Gastroesophageal sphincter (tissue), 4 donors: ENCODE data around the gene FOXK1. TPM values are rescaled to one million over a fixed set of nuclear protein-coding genes. Genes with fewer than 3 reads are reported as not detected.

Source experiments
- ATAC-seq: fragments of 150-250 bp; one replicate; pipeline ENCODE4 v1.9.1; 2016; ENCODE audit warnings: mild to moderate bottlenecking, moderate library complexity
- H3K27ac ChIP-seq, 4 donors: fragments of 200-600 bp; sonication (generic) in 3 of 4; 1 replicate in 3 of 4; 2 replicates in 1 of 4; pipeline ENCODE4 v1.5.1; 2016 to 2019
- H3K27me3 ChIP-seq: fragments of 200-600 bp; sonication (generic); one replicate; pipeline ENCODE4 v1.5.1; 2019
- H3K36me3 ChIP-seq, 2 donors: fragments of 200-600 bp; sonication (generic); one replicate each; pipeline ENCODE4 v1.5.1; 2019; ENCODE audit warnings: control low read depth in 1 of 2
- H3K4me1 ChIP-seq, 3 donors: fragments of 200-600 bp; sonication (generic); 1 replicate in 2 of 3; 2 replicates in 1 of 3; pipeline ENCODE4 v1.5.1; 2016 to 2019; ENCODE audit warnings: control low read depth in 2 of 3
- H3K4me3 ChIP-seq, 2 donors: fragments of 200-600 bp; sonication (generic); one replicate each; pipeline ENCODE4 v1.5.1; 2019; ENCODE audit warnings: mild to moderate bottlenecking in 1 of 2, moderate library complexity in 1 of 2
- H3K9me3 ChIP-seq, 3 donors: fragments of 200-600 bp; sonication (generic); one replicate each; pipeline ENCODE4 v1.5.1; 2017 to 2019; ENCODE audit warnings: control low read depth in 2 of 3
- EP300 ChIP-seq: sonication (generic); formaldehyde crosslinking; IDR thresholded peaks from one replicate; pipeline ENCODE4 v1.6.1; 2017; ENCODE audit warnings: antibody characterized with exemption, mild to moderate bottlenecking
- POLR2A ChIP-seq, 2 donors: fragments of 450-650 bp; IDR thresholded peaks; one replicate each; pipeline ENCODE4 v1.6.1; 2017; ENCODE audit warnings: antibody characterized with exemption in 2 of 2, mild to moderate bottlenecking in 2 of 2, moderate library complexity in 1 of 2
- POLR2AphosphoS5 ChIP-seq: sonication (generic); formaldehyde crosslinking; IDR thresholded peaks from one replicate; pipeline ENCODE4 v1.6.1; 2017; ENCODE audit warnings: antibody characterized with exemption
- WGBS, 2 donors: methylation state at CpG; one replicate each; pipeline ENCODE4 v1.1.5; 2018; ENCODE audit warnings: low coverage in 1 of 2; 5-methylcytosine and 5-hydroxymethylcytosine counted together
- total RNA-seq, 4 donors: library from RNA; depleted of rRNA; stranded (reverse); fragments of >200 nt; gene quantifications; one replicate each; pipeline ENCODE4 v1.1.0, GENCODE V29; 2016
- TF ChIP-seq, protein P1 (sequence below), 4 experiments: fragments of 200-600 bp in 2 of 4; fragments of 450-650 bp in 2 of 4; sonication (generic) in 1 of 4; IDR thresholded peaks; one replicate each; pipeline ENCODE4 v1.5.1; 2017 to 2019; ENCODE audit warnings: antibody characterized with exemption in 4 of 4, mild to moderate bottlenecking in 2 of 4, moderate library complexity in 2 of 4

FOXK1 gene
- total RNA-seq, 4 donors from 2014 or later = 28.5 to 45.2 (median 30.0) TPM

DNA sequence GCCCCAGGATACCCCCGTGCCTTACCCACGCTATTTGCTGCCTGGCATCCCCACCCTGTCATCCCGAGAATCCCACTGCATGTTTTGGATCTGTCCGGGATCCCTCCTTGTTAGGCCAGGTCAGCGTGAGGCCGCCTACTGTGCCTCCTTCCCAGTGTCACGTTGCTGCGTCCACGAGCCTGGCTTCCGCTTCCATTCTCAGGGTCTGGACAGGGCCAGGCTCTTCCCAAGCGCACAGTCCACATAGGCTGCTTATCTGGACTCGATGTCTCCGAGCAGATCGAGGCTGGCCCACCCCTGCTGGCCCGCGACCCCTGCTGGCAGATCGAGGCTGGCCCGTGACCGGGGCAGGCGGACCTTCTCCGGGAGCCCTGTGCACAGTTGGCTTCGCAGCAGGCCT lies 27.1 kb downstream of the FOXK1 start:
- H3K4me1 ChIP-seq = peaks cover 0 to 62% (median 23%) of the 10 kb centered on the region in 3 donors
- WGBS, 2 donors = 79 to 89% methylated on average over 5 to 11 of the region's 22 CpGs

DNA sequence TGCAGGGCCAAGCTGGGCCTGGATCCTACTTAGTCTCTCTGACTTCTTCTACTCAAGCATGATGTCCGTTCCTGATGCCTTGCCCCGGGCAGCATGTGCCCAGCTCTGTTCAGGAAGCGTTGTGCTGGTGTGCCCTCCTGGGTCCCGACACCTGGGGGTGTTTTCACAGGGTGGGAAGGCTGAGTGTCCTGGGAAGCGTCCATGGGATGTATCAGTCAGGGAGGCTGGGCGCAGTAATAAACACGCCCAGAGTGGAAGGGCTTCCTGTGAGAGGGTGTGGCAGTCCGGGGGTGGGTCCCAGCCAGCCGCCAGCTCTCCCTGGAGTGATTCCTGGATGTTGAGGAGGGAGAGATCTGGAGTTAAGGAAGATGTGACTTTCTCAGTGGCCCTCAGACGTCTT lies 29.0 kb downstream of the FOXK1 start:
- Histone ChIP-seq H3K9me3 (no peaks in the 10 kb centered on the region), H3K27me3 (no peaks in the 10 kb centered on the region), H3K4me1 (peaks cover 0 to 63% (median 33%) of the 10 kb centered on the region in 3 donors), H3K27ac (no peak overlapping the region), H3K4me3 (no peak overlapping the region), H3K36me3 (peaks cover 0 to 6% of the 10 kb centered on the region in 2 donors)
- 75% methylated on average over 1 of the region's 10 CpGs; no CpG with 5 or more reads in 1 of the 2 donors for WGBS, 2 donors
- TF ChIP-seq EP300 (no peak), POLR2AphosphoS5 (no peak), POLR2A (IDR thresholded peaks at IDR 0.05) (no peak)
- TF ChIP-seq, protein P1, sequence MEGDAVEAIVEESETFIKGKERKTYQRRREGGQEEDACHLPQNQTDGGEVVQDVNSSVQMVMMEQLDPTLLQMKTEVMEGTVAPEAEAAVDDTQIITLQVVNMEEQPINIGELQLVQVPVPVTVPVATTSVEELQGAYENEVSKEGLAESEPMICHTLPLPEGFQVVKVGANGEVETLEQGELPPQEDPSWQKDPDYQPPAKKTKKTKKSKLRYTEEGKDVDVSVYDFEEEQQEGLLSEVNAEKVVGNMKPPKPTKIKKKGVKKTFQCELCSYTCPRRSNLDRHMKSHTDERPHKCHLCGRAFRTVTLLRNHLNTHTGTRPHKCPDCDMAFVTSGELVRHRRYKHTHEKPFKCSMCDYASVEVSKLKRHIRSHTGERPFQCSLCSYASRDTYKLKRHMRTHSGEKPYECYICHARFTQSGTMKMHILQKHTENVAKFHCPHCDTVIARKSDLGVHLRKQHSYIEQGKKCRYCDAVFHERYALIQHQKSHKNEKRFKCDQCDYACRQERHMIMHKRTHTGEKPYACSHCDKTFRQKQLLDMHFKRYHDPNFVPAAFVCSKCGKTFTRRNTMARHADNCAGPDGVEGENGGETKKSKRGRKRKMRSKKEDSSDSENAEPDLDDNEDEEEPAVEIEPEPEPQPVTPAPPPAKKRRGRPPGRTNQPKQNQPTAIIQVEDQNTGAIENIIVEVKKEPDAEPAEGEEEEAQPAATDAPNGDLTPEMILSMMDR (IDR thresholded peaks at IDR 0.05) = no peak
- ATAC-seq = no peak

More for the DNA sequence above, 27.1 kb downstream of the FOXK1 start:
- Histone ChIP-seq H3K9me3 (no peaks in the 10 kb centered on the region), H3K36me3 (peaks cover 0 to 6% of the 10 kb centered on the region in 2 donors), H3K4me3 (no peak overlapping the region), H3K27ac (no peak overlapping the region), H3K27me3 (no peaks in the 10 kb centered on the region)
- ATAC-seq = no peak
- no peak for TF ChIP-seq POLR2AphosphoS5

DNA sequence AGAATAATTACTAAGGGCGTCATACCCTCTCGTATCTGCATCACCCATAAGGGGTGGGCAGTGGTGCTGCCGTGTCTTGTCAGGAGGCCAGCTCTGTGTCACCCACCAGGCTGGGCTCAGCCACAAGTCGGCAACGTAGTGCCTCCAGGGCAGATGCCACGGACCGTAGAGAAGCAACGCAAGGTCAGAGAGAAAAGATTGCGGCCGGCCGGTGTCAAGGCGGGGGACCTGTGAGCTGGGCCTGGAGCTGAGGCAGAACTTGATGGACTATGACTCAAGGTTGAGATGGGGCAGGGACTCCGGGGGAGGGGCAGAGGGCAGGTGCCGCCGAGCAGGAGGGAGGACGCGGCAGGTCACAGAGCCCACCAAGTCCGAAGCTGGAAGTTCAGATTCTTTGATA lies 29.5 kb downstream of the FOXK1 start:
- Histone ChIP-seq H3K4me3 (no peak overlapping the region), H3K4me1 (peaks cover 0 to 63% (median 31%) of the 10 kb centered on the region in 3 donors), H3K27ac (no peak overlapping the region), H3K9me3 (no peaks in the 10 kb centered on the region), H3K36me3 (peaks cover 0 to 6% of the 10 kb centered on the region in 2 donors), H3K27me3 (no peaks in the 10 kb centered on the region)
- 93 to 97% methylated on average over 12 to 13 of the region's 18 CpGs for WGBS, 2 donors
- no peak for ATAC-seq
- TF ChIP-seq POLR2A (IDR thresholded peaks at IDR 0.05) (no peak), POLR2AphosphoS5 (no peak), EP300 (no peak)
- TF ChIP-seq, protein P1 (IDR thresholded peaks at IDR 0.05) = no peak

DNA sequence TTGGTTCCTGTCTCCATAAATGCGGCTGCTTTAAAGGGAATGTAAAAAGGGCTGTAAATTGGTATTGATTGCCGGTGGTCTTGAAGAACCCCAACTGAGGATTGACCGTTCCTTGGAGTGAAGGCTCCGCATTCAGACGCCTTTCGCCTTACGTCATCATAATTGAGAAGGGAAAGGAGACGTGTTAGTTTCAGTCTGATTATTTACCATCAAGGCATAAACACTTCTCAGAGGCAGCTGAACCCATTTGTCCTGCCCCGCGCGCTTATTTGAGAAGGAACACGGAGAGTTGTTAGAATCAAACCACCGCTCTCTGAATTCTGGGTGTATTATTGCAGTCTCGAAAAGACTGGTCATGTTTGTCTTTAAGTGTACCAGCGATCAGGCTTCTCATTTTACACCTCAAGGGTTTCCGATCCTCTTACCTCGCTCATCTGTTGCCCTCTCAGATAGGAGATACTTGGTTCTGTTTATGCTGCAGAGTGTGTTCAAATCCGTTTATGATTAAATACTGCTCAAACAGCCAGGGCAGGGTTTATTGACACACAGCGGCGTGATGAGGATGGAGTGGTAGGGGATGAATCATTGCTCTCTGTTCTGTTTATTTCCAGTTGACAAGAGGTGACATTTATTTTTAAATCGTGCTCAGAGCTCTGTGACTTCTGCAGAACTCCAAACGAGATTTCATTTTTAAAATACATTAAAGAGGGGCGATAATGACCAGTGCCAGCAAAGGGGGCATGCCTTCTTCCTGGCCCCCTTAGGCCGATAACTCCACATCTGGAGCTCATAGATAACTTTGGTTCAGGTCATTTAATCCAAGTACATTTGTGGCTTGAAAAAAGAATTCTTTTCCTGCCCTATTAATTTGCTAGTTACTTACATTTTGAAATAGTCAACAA lies 30.4 kb downstream of the FOXK1 start:
- H3K27ac ChIP-seq = peak overlapping the region in 1 of 4 donors; percentile 29
- ATAC-seq = no peak
- WGBS, 2 donors = 63 to 79% methylated on average over 16 to 24 of the region's 24 CpGs

DNA sequence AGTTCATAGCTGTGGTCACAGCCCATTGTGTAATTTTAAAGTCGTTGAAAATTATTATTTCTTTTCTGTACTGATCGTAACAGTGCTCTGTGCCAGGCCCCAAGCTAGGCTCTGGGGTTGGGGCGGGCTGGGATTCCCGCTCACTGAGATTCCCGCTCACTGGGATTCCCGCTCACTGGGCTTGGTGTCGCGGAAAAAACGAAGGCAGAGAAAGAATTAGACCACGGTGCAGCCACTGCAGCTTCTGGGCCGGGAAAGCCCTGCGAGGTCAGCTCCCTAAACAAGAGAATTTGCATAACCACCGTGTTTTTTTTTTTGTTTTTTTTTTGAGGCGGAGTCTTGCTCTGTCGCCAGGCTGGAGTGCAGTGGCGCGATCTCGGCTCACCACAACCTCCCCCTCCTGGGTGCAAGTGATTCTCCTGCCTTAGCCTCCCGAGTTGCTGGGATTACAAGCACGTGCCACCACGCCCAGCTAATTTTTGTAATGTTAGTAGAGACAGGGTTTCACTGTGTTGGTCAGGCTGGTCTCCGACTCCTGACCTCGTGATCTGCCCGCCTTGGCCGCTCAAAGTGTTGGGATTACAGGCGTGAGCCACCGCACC lies 31.2 kb downstream of the FOXK1 start:
- ATAC-seq = no peak
- H3K4me3 ChIP-seq = no peak overlapping the region
- H3K27ac ChIP-seq = peak overlapping the region in 1 of 4 donors; percentile 29
- TF ChIP-seq, protein P1 (IDR thresholded peaks at IDR 0.05) = no peak
- TF ChIP-seq POLR2AphosphoS5 (no peak), POLR2A (IDR thresholded peaks at IDR 0.05) (no peak), EP300 (no peak)
- H3K36me3 ChIP-seq = peaks cover 0 to 9% of the 10 kb centered on the region in 2 donors
- no peaks in the 10 kb centered on the region for H3K27me3 ChIP-seq
- 79 to 89% methylated on average over 3 to 24 of the region's 27 CpGs for WGBS, 2 donors
- H3K9me3 ChIP-seq = no peaks in the 10 kb centered on the region
- peaks cover 0 to 56% (median 21%) of the 10 kb centered on the region in 3 donors for H3K4me1 ChIP-seq

More for the DNA sequence above, 30.4 kb downstream of the FOXK1 start:
- Histone ChIP-seq H3K4me1 (peaks cover 0 to 63% (median 27%) of the 10 kb centered on the region in 3 donors), H3K4me3 (no peak overlapping the region), H3K27me3 (no peaks in the 10 kb centered on the region), H3K9me3 (no peaks in the 10 kb centered on the region), H3K36me3 (peaks cover 0 to 6% of the 10 kb centered on the region in 2 donors)
- TF ChIP-seq POLR2AphosphoS5 = no peak
- TF ChIP-seq POLR2A (IDR thresholded peaks at IDR 0.05) = no peak
- no peak for TF ChIP-seq EP300
- TF ChIP-seq, protein P1 (IDR thresholded peaks at IDR 0.05) = no peak
